Caki2 (cell line): Measurements from ENCODE around the gene EEPD1. TPM values are rescaled to one million over a fixed set of nuclear protein-coding genes. Genes with fewer than 3 reads are reported as not detected.
"Not testable (repeated sequence)": the region's sequence is repeated elsewhere in the genome, so short reads cannot be mapped to it uniquely, and the experiment has no call there.

Experiments used
- DNase-seq: peaks from one replicate; pipeline ENCODE4 v3.0.0-alpha.2; 2015; ENCODE audit warnings: low read depth
- in situ Hi-C: cut with HindIII; loops from 2 replicates; pipeline ENCODE4 v1.10.0; 2016; ENCODE audit warnings: low sequenced_read_pairs, low pct_unique_long_range_greater_than_20kb, mixed read lengths
- total RNA-seq: library from RNA; depleted of rRNA; stranded (reverse); fragments of >200 nt; shearing (Covaris generic); gene quantifications from 2 replicates; pipeline ENCODE4 v1.2.3, GENCODE V29; 2014; ENCODE audit warnings: low replicate concordance

The EEPD1 gene
- total RNA-seq, 1 experiment from 2014 or later: 91.9 TPM

- DNase-seq, in situ Hi-C loops: not testable (repeated sequence)
Measured at GRCh38 chr7:36125630-36126029, 27.4 kb upstream of the EEPD1 start.

GRCh38 chr7:36127075-36127740 is 25.8 kb upstream of the EEPD1 start:
- DNase-seq: peak; percentile 47
- in situ Hi-C loops: no loop called here

- DNase-seq: no peak
- in situ Hi-C loops: no loop called here
Measured at GRCh38 chr7:36128448-36129047, 24.5 kb upstream of the EEPD1 start.

- in situ Hi-C loops: no loop called here
- peak; percentile 97 for DNase-seq
Measured at GRCh38 chr7:36129048-36129534, 24.0 kb upstream of the EEPD1 start.

- in situ Hi-C loops: no loop called here
- DNase-seq: no peak
Measured at GRCh38 chr7:36130236-36130945, 22.7 kb upstream of the EEPD1 start.

GRCh38 chr7:36131026-36131425 is 22.0 kb upstream of the EEPD1 start:
- in situ Hi-C loops: no loop called here
- no peak for DNase-seq

GRCh38 chr7:36131499-36131898 is 21.6 kb upstream of the EEPD1 start:
- in situ Hi-C loops: no loop called here
- no peak for DNase-seq

GRCh38 chr7:36132012-36132411 is 21.0 kb upstream of the EEPD1 start:
- DNase-seq: no peak
- in situ Hi-C loops: no loop called here

GRCh38 chr7:36135700-36136099 is 17.4 kb upstream of the EEPD1 start:
- in situ Hi-C loops: no loop called here

GRCh38 chr7:36137258-36137657 is 15.8 kb upstream of the EEPD1 start:
- no peak for DNase-seq
- in situ Hi-C loops: no loop called here

More at GRCh38 chr7:36135700-36136099, 17.4 kb upstream of the EEPD1 start:
- no peak for DNase-seq

- DNase-seq: no peak
- in situ Hi-C loops: no loop called here
Measured at GRCh38 chr7:36137754-36138153, 15.3 kb upstream of the EEPD1 start.

- no peak for DNase-seq
- in situ Hi-C loops: no loop called here
Measured at GRCh38 chr7:36138209-36138608, 14.8 kb upstream of the EEPD1 start.

- in situ Hi-C loops: no loop called here
- DNase-seq: no peak
Measured at GRCh38 chr7:36141351-36141750, 11.7 kb upstream of the EEPD1 start.

- in situ Hi-C loops: no loop called here
- no peak for DNase-seq
Measured at GRCh38 chr7:36141850-36142249, 11.2 kb upstream of the EEPD1 start.

GRCh38 chr7:36144189-36144588 is 8.9 kb upstream of the EEPD1 start:
- no peak for DNase-seq
- in situ Hi-C loops: no loop called here

GRCh38 chr7:36145686-36146085 is 7.4 kb upstream of the EEPD1 start:
- in situ Hi-C loops: no loop called here
- no peak for DNase-seq

GRCh38 chr7:36147361-36147760 is 5.7 kb upstream of the EEPD1 start:
- no peak for DNase-seq
- in situ Hi-C loops: no loop called here

GRCh38 chr7:36148422-36149065 is 4.5 kb upstream of the EEPD1 start:
- DNase-seq: no peak
- in situ Hi-C loops: no loop called here

- in situ Hi-C loops: not testable (repeated sequence)
Measured at GRCh38 chr7:36149240-36149639, 3.8 kb upstream of the EEPD1 start.

More at GRCh38 chr7:36149240-36149639, 3.8 kb upstream of the EEPD1 start:
- DNase-seq: not testable (repeated sequence)
